Stomach smooth muscle (tissue), 2 donors: ENCODE results near the gene PRR33.

ENCODE experiments used
- H3K27ac ChIP-seq: one replicate; pipeline ENCODE4 v1.7.0; 2013; ENCODE audit warnings: mild to moderate bottlenecking, low read length, inconsistent platforms
- H3K27me3 ChIP-seq, 2 donors: one replicate each; pipeline ENCODE4 v1.7.0; 2013; ENCODE audit warnings: low read length in 2 of 2; ENCODE audit not compliant: insufficient read depth in 2 of 2, control insufficient read depth in 1 of 2
- H3K36me3 ChIP-seq, 2 donors: one replicate each; pipeline ENCODE4 v1.7.0; 2013; ENCODE audit warnings: low read length in 2 of 2; ENCODE audit not compliant: control insufficient read depth in 2 of 2, insufficient read depth in 2 of 2
- H3K4me1 ChIP-seq: one replicate; pipeline ENCODE4 v1.7.0; 2013; ENCODE audit warnings: low read length; ENCODE audit not compliant: control insufficient read depth, insufficient read depth
- H3K4me3 ChIP-seq, 2 donors: one replicate each; pipeline ENCODE4 v1.7.0; 2013; ENCODE audit warnings: low read length in 2 of 2
- H3K9ac ChIP-seq, 2 donors: one replicate each; pipeline ENCODE4 v1.7.0; 2013; ENCODE audit warnings: low read length in 2 of 2, mild to moderate bottlenecking in 1 of 2
- H3K9me3 ChIP-seq, 2 donors: one replicate each; pipeline ENCODE4 v1.7.0; 2013; ENCODE audit warnings: low read length in 2 of 2; ENCODE audit not compliant: control insufficient read depth in 2 of 2
- donor health status: healthy.
- donor health status: Pancreatic carcinoma.

PRR33 gene

GRCh38 chr11:1864831-1865665, 26.6 kb downstream of the PRR33 start:
- peaks cover 42% of the 10 kb centered on the region for H3K4me1 ChIP-seq
- H3K27me3 ChIP-seq: peaks cover 0 to 5% of the 10 kb centered on the region in 2 donors
- H3K27ac ChIP-seq: peak overlapping the region; percentile 83
- peak overlapping the region; percentile 62 to 83 for H3K9ac ChIP-seq
- no peaks in the 10 kb centered on the region for H3K36me3 ChIP-seq
- H3K9me3 ChIP-seq: no peaks in the 10 kb centered on the region
- peak overlapping the region; percentile 51 to 71 for H3K4me3 ChIP-seq

DNA sequence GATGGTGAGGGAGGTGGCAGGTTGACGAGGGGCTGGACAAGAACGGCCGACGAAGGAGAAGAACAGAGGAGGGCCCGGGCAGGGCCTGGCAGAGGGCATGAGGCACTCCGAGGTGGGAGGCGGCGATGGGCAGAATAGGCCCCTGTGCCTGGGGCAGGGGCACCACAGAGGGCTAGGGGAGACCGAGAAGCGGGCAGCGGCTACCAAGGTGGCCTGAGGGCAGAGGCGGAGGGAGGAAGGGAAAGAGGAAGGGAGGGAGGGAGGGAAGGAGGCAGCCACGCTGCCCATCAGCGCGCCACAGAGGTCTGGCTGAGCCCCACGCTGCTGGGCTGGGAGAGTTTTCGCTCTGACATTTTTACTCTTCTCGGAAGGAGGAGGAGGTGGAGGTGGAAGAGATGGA, 27.5 kb downstream of the PRR33 start:
- Histone ChIP-seq H3K36me3 (no peaks in the 10 kb centered on the region), H3K4me3 (peak overlapping the region; percentile 62 to 71), H3K4me1 (peaks cover 42% of the 10 kb centered on the region), H3K27me3 (no peaks in the 10 kb centered on the region), H3K9ac (peak overlapping the region; percentile 62 to 83), H3K9me3 (no peaks in the 10 kb centered on the region), H3K27ac (peak overlapping the region; percentile 83)

GRCh38 chr11:1863352-1864216, 28.1 kb downstream of the PRR33 start:
- no peaks in the 10 kb centered on the region for H3K9me3 ChIP-seq
- no peaks in the 10 kb centered on the region for H3K36me3 ChIP-seq
- peaks cover 42% of the 10 kb centered on the region for H3K4me1 ChIP-seq
- H3K27me3 ChIP-seq: no peaks in the 10 kb centered on the region
- peak overlapping the region; percentile 58 to 83 for H3K9ac ChIP-seq
- peak overlapping the region; percentile 83 for H3K27ac ChIP-seq
- peak overlapping the region; percentile 62 to 71 for H3K4me3 ChIP-seq

GRCh38 chr11:1862588-1863351, 28.9 kb downstream of the PRR33 start:
- H3K36me3 ChIP-seq: no peaks in the 10 kb centered on the region
- H3K9me3 ChIP-seq: no peaks in the 10 kb centered on the region
- peak overlapping the region; percentile 83 for H3K27ac ChIP-seq
- H3K27me3 ChIP-seq: no peaks in the 10 kb centered on the region
- H3K9ac ChIP-seq: no peak overlapping the region
- peak overlapping the region in 1 of 2 donors; percentile 71 for H3K4me3 ChIP-seq
- peaks cover 40% of the 10 kb centered on the region for H3K4me1 ChIP-seq

DNA sequence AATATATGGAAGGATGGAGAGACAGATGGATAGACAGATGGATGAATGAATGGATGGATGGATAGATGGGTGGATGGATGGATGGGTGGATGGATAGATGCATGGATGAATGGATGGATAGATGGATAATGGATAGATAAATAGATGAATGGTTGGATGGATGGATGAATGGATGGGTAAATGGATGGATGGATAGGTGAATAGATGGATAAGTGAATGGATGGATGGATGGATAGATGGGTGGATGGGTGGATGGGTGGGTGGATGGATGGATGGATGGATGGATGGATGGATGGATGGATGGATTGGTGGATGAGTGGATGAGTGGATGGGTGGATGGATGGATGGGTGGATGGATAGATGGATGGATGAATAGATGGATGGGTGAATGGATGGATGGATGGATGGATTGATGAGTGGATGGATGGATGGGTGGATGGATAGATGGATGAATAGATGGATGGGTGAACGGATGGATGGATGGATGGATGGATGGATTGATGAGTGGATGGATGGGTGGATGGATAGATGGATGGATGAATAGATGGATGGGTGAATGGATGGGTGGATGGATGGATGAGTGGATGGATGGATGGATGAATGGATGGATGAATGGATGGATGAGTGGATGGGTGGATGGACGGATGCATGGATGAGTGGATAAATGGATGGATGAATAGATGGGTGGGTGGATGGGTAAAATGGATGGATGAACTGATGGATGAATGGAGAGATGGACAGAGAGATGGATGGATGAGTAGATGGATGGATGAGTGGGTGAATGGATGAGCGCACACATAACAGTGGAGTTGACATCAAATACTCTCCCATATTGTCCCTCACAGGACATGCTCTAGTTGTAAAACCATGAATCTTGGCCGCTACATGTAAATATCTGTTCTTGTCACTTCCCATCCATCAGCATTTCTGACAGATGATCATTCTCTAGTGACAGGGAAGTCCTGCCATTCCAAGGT, 30.0 kb downstream of the PRR33 start:
- Histone ChIP-seq H3K9ac (no peak overlapping the region), H3K27ac (no peak overlapping the region), H3K9me3 (no peaks in the 10 kb centered on the region), H3K36me3 (no peaks in the 10 kb centered on the region), H3K4me1 (peaks cover 33% of the 10 kb centered on the region), H3K27me3 (no peaks in the 10 kb centered on the region), H3K4me3 (no peak overlapping the region)

DNA sequence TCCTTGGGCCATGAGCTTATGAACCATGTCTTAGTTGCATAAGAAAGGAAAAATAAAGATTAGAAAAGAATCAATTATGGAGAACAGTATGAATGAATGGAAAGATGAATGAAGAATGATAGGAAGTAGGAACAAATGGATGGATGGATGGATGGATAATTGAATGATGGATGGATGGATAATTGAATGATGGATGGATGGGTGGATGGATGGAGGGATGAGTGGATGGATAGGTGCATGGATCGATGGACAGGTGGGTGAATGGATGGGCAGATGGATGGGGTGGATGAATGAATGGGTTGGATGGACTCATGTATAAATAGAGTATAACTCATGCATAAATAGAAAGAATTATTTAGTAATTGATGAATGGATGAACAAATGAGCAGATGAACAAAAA, 31.6 kb downstream of the PRR33 start:
- Histone ChIP-seq H3K4me1 (peaks cover 19% of the 10 kb centered on the region), H3K9me3 (no peaks in the 10 kb centered on the region), H3K4me3 (no peak overlapping the region), H3K27me3 (no peaks in the 10 kb centered on the region), H3K27ac (no peak overlapping the region), H3K36me3 (no peaks in the 10 kb centered on the region), H3K9ac (no peak overlapping the region)

GRCh38 chr11:1859004-1859403, 32.7 kb downstream of the PRR33 start:
- H3K4me1 ChIP-seq: peaks cover 10% of the 10 kb centered on the region

DNA sequence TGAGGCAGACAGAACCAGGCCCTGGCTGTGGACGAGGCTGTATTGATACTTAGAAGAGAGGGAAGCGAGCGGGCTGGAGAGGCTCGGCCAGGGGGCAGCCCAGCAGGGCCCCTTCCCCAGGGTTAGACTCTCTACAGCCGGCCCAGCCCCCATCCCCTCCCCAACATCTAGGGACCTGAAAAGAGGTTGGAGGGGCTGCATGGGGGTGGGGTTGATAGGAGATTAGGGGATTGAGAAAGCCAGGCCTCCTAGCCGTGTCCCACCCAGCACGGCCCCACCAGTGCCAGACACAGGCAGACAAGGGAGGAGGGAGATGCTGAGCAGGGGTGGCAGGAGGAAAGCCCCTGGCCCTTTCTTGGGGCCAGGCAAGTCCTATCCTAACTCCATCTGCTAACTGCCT, 33.1 kb downstream of the PRR33 start:
- Histone ChIP-seq H3K4me1 (peaks cover 6% of the 10 kb centered on the region), H3K9me3 (no peaks in the 10 kb centered on the region), H3K36me3 (no peaks in the 10 kb centered on the region), H3K27me3 (no peaks in the 10 kb centered on the region), H3K4me3 (no peak overlapping the region), H3K9ac (no peak overlapping the region), H3K27ac (no peak overlapping the region)

More at GRCh38 chr11:1859004-1859403, 32.7 kb downstream of the PRR33 start:
- H3K27me3 ChIP-seq: no peaks in the 10 kb centered on the region
- no peak overlapping the region for H3K4me3 ChIP-seq
- no peaks in the 10 kb centered on the region for H3K36me3 ChIP-seq
- no peak overlapping the region for H3K9ac ChIP-seq
- H3K27ac ChIP-seq: no peak overlapping the region
- H3K9me3 ChIP-seq: no peaks in the 10 kb centered on the region

- Histone ChIP-seq H3K9me3 (no peaks in the 10 kb centered on the region), H3K4me1 (peaks cover 2% of the 10 kb centered on the region), H3K27me3 (no peaks in the 10 kb centered on the region)
Observed at GRCh38 chr11:1858154-1858553, 33.5 kb downstream of the PRR33 start.

More at GRCh38 chr11:1858154-1858553, 33.5 kb downstream of the PRR33 start:
- Histone ChIP-seq H3K36me3 (no peaks in the 10 kb centered on the region), H3K27ac (no peak overlapping the region), H3K4me3 (no peak overlapping the region), H3K9ac (no peak overlapping the region)
